ENCODE results near the gene CFAP99. TPM values are rescaled to one million over a fixed set of nuclear protein-coding genes. Genes with fewer than 3 reads are reported as not detected.

The CFAP99 gene
- total and polyA plus RNA-seq, 9 donors, result 0.10 to 12.9 (median 1.4) TPM; not detected in 4

- Histone ChIP-seq H3K27ac (no peak overlapping the region), H3K9me3 (no peaks in the 10 kb centered on the region), H3K27me3 (no peaks in the 10 kb centered on the region), H3K4me1 (ENCODE audit: insufficient read depth) (no peaks in the 10 kb centered on the region), H3K4me3 (no peak overlapping the region), H3K36me3 (no peaks in the 10 kb centered on the region)
- intact Hi-C loops (cut with DNase I), result loop anchor here in 1 of 4 donors (10.0 kb wide), 1 partner anchor 235 kb away; no protein-coding TSS in a partner anchor
- no peak for DNase-seq
- WGBS, 3 donors, result 84 to 87% (median 87%) methylated on average over 27 of the region's 27 CpGs
- TF ChIP-seq POLR2A (IDR thresholded peaks at IDR 0.05), result no peak
- TF ChIP-seq CTCF (IDR thresholded peaks at IDR 0.05), result no peak
- no peak for TF ChIP-seq EP300 (IDR thresholded peaks at IDR 0.05)
Measured at GRCh38 chr4:2449511-2450392, 31.0 kb downstream of the CFAP99 start.

- TF ChIP-seq POLR2A (IDR thresholded peaks at IDR 0.05) (no peak), CTCF (IDR thresholded peaks at IDR 0.05) (no peak), EP300 (IDR thresholded peaks at IDR 0.05) (no peak)
- no peak overlapping the region for H3K4me3 ChIP-seq
- H3K4me1 ChIP-seq (ENCODE audit: insufficient read depth), result no peaks in the 10 kb centered on the region
- no peaks in the 10 kb centered on the region for H3K36me3 ChIP-seq
- intact Hi-C loops (cut with DNase I), result no loop called here
- DNase-seq, result no peak
- no peaks in the 10 kb centered on the region for H3K27me3 ChIP-seq
- 80 to 85% (median 81%) methylated on average over 16 of the region's 16 CpGs for WGBS, 3 donors
- no peaks in the 10 kb centered on the region for H3K9me3 ChIP-seq
- H3K27ac ChIP-seq, result no peak overlapping the region
Measured at GRCh38 chr4:2450394-2451035, 31.8 kb downstream of the CFAP99 start.

- H3K4me1 ChIP-seq (ENCODE audit: insufficient read depth), result no peaks in the 10 kb centered on the region
- H3K4me3 ChIP-seq, result no peak overlapping the region
- no peak for TF ChIP-seq EP300 (IDR thresholded peaks at IDR 0.05)
- TF ChIP-seq CTCF (IDR thresholded peaks at IDR 0.05), result no peak
- TF ChIP-seq POLR2A (IDR thresholded peaks at IDR 0.05), result no peak
- no peaks in the 10 kb centered on the region for H3K9me3 ChIP-seq
- H3K36me3 ChIP-seq, result no peaks in the 10 kb centered on the region
- WGBS, 3 donors, result 79 to 86% (median 81%) methylated on average over 10 of the region's 10 CpGs
- intact Hi-C loops (cut with DNase I), result no loop called here
- no peak for DNase-seq
- H3K27ac ChIP-seq, result no peak overlapping the region
- H3K27me3 ChIP-seq, result no peaks in the 10 kb centered on the region
Measured at GRCh38 chr4:2451036-2451520, 32.3 kb downstream of the CFAP99 start.

GRCh38 chr4:2451821-2452785, 33.3 kb downstream of the CFAP99 start:
- DNase-seq, result no peak
- no peak for TF ChIP-seq POLR2A (IDR thresholded peaks at IDR 0.05)
- no peak for TF ChIP-seq CTCF (IDR thresholded peaks at IDR 0.05)
- no peak for TF ChIP-seq EP300 (IDR thresholded peaks at IDR 0.05)
- Histone ChIP-seq H3K27ac (no peak overlapping the region), H3K36me3 (no peaks in the 10 kb centered on the region), H3K4me3 (no peak overlapping the region), H3K27me3 (no peaks in the 10 kb centered on the region), H3K4me1 (ENCODE audit: insufficient read depth) (no peaks in the 10 kb centered on the region), H3K9me3 (no peaks in the 10 kb centered on the region)
- intact Hi-C loops (cut with DNase I), result no loop called here
- 76 to 81% (median 77%) methylated on average over 25 of the region's 25 CpGs for WGBS, 3 donors
